AG04449 (cell line): ENCODE data around the gene TMEM161A.
"Not testable (repeated sequence)": the region's sequence is repeated elsewhere in the genome, so short reads cannot be mapped to it uniquely, and the experiment has no call there.

ENCODE experiments used
- CTCF ChIA-PET: fragments of 350-600 bp; formaldehyde crosslinking; extraction: SDS; loops from one replicate; lab custom pipeline; 2021; ENCODE audit warnings: antibody characterized with exemption; lab: Yijun Ruan, JAX
- POLR2A ChIA-PET: fragments of 400-600, 350-600 bp; formaldehyde crosslinking; extraction: SDS; loops from one replicate; lab custom pipeline; 2020; ENCODE audit warnings: antibody characterized with exemption, inconsistent platforms; lab: Yijun Ruan, JAX
- DNase-seq: peaks from one replicate; pipeline ENCODE4 v3.0.0-alpha.2; 2010; ENCODE audit warnings: low read depth, low spot score
- H3K4me3 ChIP-seq: 2 replicates; pipeline ENCODE4 v1.5.1; 2011; ENCODE audit warnings: low read depth, mild to moderate bottlenecking, control low read depth, low read length
- CTCF ChIP-seq: IDR thresholded peaks from one replicate; pipeline ENCODE4 v1.5.1; 2011; ENCODE audit warnings: mild to moderate bottlenecking, moderate library complexity, low read length, control low read depth, inconsistent platforms; ENCODE audit not compliant: insufficient read depth; ENCODE audit errors: missing control alignments

TMEM161A gene

GRCh38 chr19:19149435-19149834 lies 11.2 kb upstream of the TMEM161A start:
- CTCF ChIA-PET, result interaction anchor here (1.0 to 11.9 kb wide), 4 partner anchors 10 to 193 kb away, joined by 5 to 182 read pairs (median 47); no protein-coding TSS in a partner anchor
- H3K4me3 ChIP-seq, result no peak overlapping the region
- POLR2A ChIA-PET, result no interaction called here
- TF ChIP-seq CTCF, result no peak
- no peak for DNase-seq

DNA sequence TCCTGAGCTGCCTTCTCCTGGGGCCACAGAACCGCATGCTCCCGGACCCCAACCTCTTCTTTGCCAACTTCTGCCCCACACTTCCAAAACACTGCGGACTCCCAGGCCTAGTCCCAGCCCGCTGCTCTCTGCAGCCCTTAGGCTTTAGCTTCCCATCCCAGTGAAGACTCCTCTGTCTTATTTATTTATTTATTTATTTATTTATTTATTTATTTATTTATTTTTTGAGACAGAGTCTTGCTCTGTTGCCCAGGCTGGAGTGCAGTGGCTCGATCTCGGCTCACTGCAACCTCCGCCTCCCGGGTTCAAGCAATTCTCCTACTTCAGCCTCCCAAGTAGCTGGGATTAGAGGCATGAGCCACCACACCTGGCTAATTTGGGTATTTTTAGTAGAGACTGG lies 10.2 kb upstream of the TMEM161A start:
- not testable (repeated sequence) for DNase-seq, H3K4me3 ChIP-seq
- ChIA-PET POLR2A (interaction anchor here (0.6 kb wide), 1 partner anchor 8 kb away, joined by 3 read pairs; no protein-coding TSS in a partner anchor), CTCF (interaction anchor here (0.7 to 11.9 kb wide), 11 partner anchors 9 to 342 kb away, joined by 3 to 182 read pairs (median 16); partner anchors contain the start of gene MEF2B)

DNA sequence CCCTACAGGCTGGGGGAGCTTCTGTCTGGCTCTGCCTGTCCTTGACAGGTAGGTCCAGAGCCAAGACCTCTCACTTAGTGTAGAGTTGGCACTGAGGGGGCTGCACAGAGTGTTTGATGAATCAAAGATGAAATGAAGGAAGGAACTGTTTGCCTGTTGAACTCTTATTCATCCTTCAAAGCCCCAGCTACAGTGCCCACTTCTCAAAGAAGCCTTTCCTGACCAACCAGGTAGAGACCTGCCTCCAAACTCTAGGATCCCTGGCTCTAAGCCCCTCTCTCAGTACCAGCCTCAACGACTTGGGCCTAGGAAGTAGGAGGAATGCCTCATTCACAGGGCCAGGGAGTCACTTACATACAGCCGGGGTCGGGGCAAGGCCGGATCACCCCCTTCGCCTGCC lies 9.1 kb upstream of the TMEM161A start:
- DNase-seq, result no peak
- TF ChIP-seq CTCF, result no peak
- ChIA-PET CTCF (interaction anchor here (0.8 to 11.9 kb wide), 11 partner anchors 7 to 361 kb away, joined by 3 to 182 read pairs (median 18); partner anchors contain the start of gene MEF2B), POLR2A (no interaction called here)
- H3K4me3 ChIP-seq, result no peak overlapping the region

- POLR2A ChIA-PET, result no interaction called here
These were observed 8.6 kb upstream of the TMEM161A start for GRCh38 chr19:19146865-19147264.

DNA sequence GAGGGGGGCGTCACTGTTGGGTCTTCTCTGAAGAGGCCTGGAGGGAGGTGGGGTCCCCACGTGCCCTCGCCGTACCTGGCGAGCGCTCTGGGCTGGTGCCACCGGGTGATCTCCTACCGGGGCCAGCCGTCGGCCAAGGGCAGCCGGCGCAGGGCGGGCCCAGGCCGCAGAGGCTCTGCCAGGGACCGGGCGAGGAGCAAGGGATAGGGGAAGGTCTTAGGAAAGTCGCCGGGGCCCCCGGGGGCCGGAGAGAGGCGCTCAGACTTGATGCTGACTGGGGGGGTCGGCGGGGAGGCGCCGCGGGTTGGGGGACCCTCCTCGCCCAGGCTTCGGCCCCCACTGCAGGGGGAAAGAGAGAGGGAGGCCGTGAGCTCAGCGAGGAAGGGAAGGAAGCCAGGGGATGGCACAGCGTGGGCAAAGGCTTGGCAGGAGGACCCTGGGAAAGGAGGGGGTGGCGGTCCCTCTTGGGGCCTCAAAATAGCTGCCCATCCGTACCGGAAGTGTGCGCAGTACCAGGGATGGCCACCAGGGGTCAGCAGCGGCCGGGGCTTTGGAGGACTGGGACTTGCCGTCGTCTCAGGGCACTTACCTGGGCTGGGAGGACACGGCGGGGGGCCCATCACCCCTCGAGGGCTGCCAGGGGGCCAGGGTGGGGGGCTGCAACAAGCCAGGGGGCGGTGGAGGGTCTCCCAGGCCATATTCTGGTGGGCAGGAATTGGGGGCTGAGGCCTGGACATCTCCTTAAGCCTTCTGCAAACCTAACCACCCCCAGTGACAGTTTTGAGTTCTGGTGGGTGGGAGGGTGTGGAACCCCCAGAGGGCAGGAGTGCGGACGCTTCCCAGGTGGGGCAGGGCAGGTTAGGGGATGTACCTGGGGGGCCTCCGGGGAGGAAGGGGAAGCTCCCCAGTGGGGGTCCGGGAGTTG lies 7.7 kb upstream of the TMEM161A start:
- H3K4me3 ChIP-seq, result no peak overlapping the region
- DNase-seq, result no peak
- POLR2A ChIA-PET, result no interaction called here
- CTCF ChIA-PET, result interaction anchor here (0.5 to 11.9 kb wide), 27 partner anchors 10 to 344 kb away, joined by 3 to 182 read pairs (median 4); partner anchors contain the start of gene MEF2B
- peak; percentile 97 for TF ChIP-seq CTCF

More at GRCh38 chr19:19146865-19147264, 8.6 kb upstream of the TMEM161A start:
- DNase-seq, result no peak
- no peak overlapping the region for H3K4me3 ChIP-seq
- CTCF ChIA-PET, result interaction anchor here (1.0 to 11.9 kb wide), 16 partner anchors 7 to 344 kb away, joined by 3 to 182 read pairs (median 12); partner anchors contain the start of gene MEF2B
- TF ChIP-seq CTCF, result no peak

- POLR2A ChIA-PET, result no interaction called here
- no peak for DNase-seq
- H3K4me3 ChIP-seq, result no peak overlapping the region
- no peak for TF ChIP-seq CTCF
- CTCF ChIA-PET, result interaction anchor here (0.5 to 11.9 kb wide), 27 partner anchors 9 to 345 kb away, joined by 3 to 182 read pairs (median 5); partner anchors contain the start of gene MEF2B
These were observed 7.0 kb upstream of the TMEM161A start for GRCh38 chr19:19145281-19145680.
